Measurements from ENCODE around the gene ALOX5AP. TPM values are rescaled to one million over a fixed set of nuclear protein-coding genes. Genes with fewer than 3 reads are reported as not detected.

ALOX5AP gene
- total RNA-seq, 2 donors from 2014 or later, result 27.5 to 69.9 TPM

DNA sequence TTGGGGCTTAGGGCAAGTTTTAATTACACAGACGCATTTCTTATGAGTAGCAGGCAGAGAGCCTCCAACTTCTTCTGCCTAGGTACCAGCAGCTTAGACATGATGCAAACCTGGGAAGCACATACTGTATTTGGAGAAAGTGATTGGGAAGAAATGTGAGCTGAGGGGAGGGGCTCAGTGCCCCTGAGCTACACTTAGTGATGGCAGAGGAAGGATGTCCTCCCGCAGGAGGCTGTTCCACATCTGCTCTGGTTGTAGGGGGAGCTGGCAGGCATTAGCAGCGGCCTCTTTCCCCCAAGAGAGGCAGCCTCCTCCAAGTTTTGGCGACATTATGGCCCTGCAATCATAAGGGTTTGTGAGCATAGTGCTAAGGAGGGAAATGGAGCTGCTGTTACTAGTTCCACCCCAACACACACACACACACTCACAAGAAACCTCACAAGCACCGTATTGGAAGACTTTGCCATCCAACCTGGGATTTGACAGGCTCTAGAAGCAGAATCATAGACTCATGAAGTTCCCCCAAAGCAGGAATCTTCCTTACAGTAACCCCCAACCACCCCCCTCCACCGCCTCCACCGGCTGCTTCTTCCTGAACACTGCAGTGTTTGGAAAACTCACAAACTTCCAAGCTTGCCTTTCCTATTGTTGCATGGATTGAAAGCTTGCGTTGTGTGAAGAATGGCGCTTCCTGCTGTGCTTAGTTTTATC is 3.3 kb downstream of the ALOX5AP start:
- Histone ChIP-seq H3K9me3 (no peaks in the 10 kb centered on the region), H3K27ac (no peak overlapping the region), H3K27me3 (replicated peaks; ENCODE audit: insufficient read depth) (no peaks in the 10 kb centered on the region), H3K4me1 (ENCODE audit: control insufficient read depth in 1 of 2, low read depth in 2 of 2) (peaks cover 6 to 30% of the 10 kb centered on the region in 2 donors), H3K4me3 (peak overlapping the region; percentile 12), H3K36me3 (no peaks in the 10 kb centered on the region)
- no peak for DNase-seq (ENCODE audit: low spot score)
- TF ChIP-seq, protein P1, sequence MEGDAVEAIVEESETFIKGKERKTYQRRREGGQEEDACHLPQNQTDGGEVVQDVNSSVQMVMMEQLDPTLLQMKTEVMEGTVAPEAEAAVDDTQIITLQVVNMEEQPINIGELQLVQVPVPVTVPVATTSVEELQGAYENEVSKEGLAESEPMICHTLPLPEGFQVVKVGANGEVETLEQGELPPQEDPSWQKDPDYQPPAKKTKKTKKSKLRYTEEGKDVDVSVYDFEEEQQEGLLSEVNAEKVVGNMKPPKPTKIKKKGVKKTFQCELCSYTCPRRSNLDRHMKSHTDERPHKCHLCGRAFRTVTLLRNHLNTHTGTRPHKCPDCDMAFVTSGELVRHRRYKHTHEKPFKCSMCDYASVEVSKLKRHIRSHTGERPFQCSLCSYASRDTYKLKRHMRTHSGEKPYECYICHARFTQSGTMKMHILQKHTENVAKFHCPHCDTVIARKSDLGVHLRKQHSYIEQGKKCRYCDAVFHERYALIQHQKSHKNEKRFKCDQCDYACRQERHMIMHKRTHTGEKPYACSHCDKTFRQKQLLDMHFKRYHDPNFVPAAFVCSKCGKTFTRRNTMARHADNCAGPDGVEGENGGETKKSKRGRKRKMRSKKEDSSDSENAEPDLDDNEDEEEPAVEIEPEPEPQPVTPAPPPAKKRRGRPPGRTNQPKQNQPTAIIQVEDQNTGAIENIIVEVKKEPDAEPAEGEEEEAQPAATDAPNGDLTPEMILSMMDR (IDR thresholded peaks at IDR 0.05), result no peak
- ATAC-seq (ENCODE audit: insufficient number of reproducible peaks, low FRiP score, low read depth), result no peak

DNA sequence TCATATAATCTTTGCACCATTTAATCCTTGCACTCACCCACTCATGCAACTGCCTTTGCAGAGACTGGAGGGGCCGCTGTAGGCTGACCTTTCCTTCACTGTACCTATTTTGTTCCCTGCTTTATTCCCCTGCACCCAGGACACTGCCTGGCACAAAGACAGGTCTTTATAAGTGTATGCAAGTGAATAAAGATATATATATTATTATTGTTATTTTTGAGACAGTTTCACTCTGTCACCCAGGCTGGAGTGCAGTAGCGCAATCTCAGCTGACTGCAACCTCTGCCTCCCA is 3.8 kb downstream of the ALOX5AP start:
- no peaks in the 10 kb centered on the region for H3K36me3 ChIP-seq
- H3K4me3 ChIP-seq, result peak overlapping the region; percentile 12
- H3K27ac ChIP-seq, result no peak overlapping the region
- ATAC-seq (ENCODE audit: insufficient number of reproducible peaks, low FRiP score, low read depth) (no peak), DNase-seq (ENCODE audit: low spot score) (no peak)
- peaks cover 10 to 35% of the 10 kb centered on the region in 2 donors for H3K4me1 ChIP-seq (ENCODE audit: control insufficient read depth in 1 of 2, low read depth in 2 of 2)
- TF ChIP-seq, protein P1 (IDR thresholded peaks at IDR 0.05), result no peak
- no peaks in the 10 kb centered on the region for H3K9me3 ChIP-seq
- H3K27me3 ChIP-seq (replicated peaks; ENCODE audit: insufficient read depth), result no peaks in the 10 kb centered on the region

DNA sequence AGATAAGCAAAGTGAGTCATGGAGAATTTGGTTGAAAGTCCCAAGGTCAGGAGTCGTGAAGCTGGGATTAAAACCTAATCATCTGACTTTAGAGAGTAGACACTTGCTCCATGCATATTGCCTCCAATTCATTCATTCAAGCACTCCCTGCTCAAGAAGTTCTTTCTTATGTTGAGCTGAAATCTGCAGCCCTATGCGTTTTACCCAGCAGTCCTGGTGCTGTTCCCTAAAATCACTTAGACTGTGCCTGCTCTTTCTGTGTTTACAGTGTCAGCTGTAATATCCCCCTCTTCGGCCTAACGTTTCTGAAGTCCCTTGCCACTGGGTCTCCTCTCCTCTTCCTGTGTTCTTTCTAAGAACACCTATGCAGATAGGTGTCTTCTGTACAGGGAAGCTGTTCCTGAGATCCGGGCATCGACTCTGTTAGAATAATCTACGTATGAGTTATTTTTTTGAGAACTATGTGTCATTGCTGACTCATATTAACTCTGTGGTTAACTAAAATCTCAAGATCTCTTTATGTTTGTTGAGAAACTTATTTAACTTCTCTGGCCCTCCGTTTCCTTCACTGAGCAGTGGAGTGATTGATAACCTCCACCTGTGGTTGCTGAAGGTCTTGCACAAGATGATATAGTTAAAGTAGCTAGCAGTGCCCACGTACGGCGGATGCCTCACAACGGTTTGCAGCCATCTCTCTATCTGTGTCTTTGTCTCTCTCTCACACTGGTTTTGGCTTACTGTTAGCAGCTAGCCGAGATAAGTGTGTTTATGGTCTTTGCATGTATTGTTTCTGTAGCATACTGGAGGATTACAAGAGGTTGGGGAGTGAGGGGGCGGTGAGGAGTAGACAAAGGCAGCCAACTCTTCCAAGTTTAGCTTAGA is 4.7 kb downstream of the ALOX5AP start:
- Histone ChIP-seq H3K27ac (no peak overlapping the region), H3K27me3 (replicated peaks; ENCODE audit: insufficient read depth) (no peaks in the 10 kb centered on the region), H3K4me1 (ENCODE audit: control insufficient read depth in 1 of 2, low read depth in 2 of 2) (peaks cover 18 to 43% of the 10 kb centered on the region in 2 donors), H3K9me3 (no peaks in the 10 kb centered on the region), H3K36me3 (no peaks in the 10 kb centered on the region), H3K4me3 (peak overlapping the region; percentile 29)
- TF ChIP-seq, protein P1 (IDR thresholded peaks at IDR 0.05), result no peak
- ATAC-seq (ENCODE audit: insufficient number of reproducible peaks, low FRiP score, low read depth) (no peak), DNase-seq (ENCODE audit: low spot score) (no peak)

DNA sequence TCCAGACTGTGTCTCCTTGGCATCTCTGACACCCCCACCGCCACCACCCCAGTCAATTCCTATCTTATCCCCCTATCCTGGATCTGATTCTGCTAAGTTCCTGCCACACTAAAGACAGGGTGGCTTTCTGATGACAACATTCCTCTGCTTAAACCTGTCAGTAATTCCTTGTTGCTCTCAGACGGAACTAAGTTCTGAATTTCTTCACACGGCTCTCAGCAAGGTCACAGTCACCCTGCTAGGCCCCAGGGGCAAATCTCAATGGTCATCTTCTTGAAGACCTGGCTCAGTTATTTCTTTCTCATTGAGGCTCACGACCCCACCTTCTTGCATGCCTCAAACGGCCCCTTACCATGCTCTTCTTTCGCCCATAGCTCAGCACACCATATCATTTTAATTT is 7.6 kb downstream of the ALOX5AP start:
- H3K4me3 ChIP-seq, result no peak overlapping the region
- H3K36me3 ChIP-seq, result no peaks in the 10 kb centered on the region
- H3K27me3 ChIP-seq (replicated peaks; ENCODE audit: insufficient read depth), result no peaks in the 10 kb centered on the region
- H3K9me3 ChIP-seq, result no peaks in the 10 kb centered on the region
- H3K27ac ChIP-seq, result peak overlapping the region; percentile 57 to 91
- TF ChIP-seq, protein P1 (IDR thresholded peaks at IDR 0.05), result no peak
- H3K4me1 ChIP-seq (ENCODE audit: control insufficient read depth in 1 of 2, low read depth in 2 of 2), result peaks cover 19 to 67% of the 10 kb centered on the region in 2 donors
- ATAC-seq (ENCODE audit: insufficient number of reproducible peaks, low FRiP score, low read depth), result no peak
- no peak for DNase-seq (ENCODE audit: low spot score)

DNA sequence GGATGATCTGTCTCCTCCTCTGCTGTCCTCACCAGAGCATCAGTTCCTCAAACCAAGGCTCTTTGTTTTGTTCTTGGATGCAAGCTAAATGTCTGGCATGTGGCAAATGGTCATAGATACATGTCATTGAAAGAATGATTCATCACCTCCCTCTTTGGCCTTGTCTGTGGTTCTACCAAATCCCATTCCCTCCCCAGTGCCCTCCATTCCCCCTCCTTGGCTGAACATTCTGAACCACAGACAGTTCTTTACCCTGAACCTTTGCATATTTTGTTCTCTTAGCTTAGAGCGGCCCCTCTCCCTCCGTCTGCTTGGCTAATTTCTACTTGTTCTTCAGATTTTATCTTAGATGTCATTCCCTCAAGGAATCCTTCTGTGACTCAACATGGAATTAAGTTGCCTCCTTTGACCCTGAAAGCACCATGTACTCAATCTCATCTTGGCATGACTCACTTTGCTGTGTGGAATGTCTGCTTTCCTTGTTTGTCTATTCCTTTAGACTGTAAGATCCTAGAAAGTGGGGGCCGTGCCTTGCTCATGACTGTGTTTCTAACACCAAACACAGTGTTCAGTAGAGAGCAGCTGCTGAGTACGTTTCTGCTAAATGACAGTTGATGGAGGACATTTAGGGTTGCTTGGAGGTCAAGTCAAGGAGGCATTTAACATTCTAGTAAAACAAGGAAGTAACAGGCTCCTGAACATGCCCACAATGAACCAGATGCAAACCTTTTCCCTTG is 8.1 kb downstream of the ALOX5AP start:
- H3K4me1 ChIP-seq (ENCODE audit: control insufficient read depth in 1 of 2, low read depth in 2 of 2), result peaks cover 19 to 67% of the 10 kb centered on the region in 2 donors
- ATAC-seq (ENCODE audit: insufficient number of reproducible peaks, low FRiP score, low read depth) (peak; percentile 96), DNase-seq (ENCODE audit: low spot score) (peak; percentile 76)
- H3K27me3 ChIP-seq (replicated peaks; ENCODE audit: insufficient read depth), result no peaks in the 10 kb centered on the region
- H3K4me3 ChIP-seq, result peak overlapping the region; percentile 10
- peak overlapping the region; percentile 57 to 91 for H3K27ac ChIP-seq
- TF ChIP-seq, protein P1 (IDR thresholded peaks at IDR 0.05), result peak; percentile 7
- H3K36me3 ChIP-seq, result no peaks in the 10 kb centered on the region
- no peaks in the 10 kb centered on the region for H3K9me3 ChIP-seq
